Left hindlimb (tissue), 1 donor: ENCODE data around the gene CCDC28A.

ENCODE experiments used
- DNase-seq: peaks from one replicate; pipeline ENCODE4 v3.0.0-alpha.2; 2018

Gene CCDC28A

GRCh38 chr6:138796771-138797170 is 23.2 kb downstream of the CCDC28A start:
- DNase-seq, result no peak

- DNase-seq, result no peak
Observed at GRCh38 chr6:138797806-138798446, 24.4 kb downstream of the CCDC28A start.

- DNase-seq, result no peak
Observed at GRCh38 chr6:138800377-138801150, 27.0 kb downstream of the CCDC28A start.

DNA sequence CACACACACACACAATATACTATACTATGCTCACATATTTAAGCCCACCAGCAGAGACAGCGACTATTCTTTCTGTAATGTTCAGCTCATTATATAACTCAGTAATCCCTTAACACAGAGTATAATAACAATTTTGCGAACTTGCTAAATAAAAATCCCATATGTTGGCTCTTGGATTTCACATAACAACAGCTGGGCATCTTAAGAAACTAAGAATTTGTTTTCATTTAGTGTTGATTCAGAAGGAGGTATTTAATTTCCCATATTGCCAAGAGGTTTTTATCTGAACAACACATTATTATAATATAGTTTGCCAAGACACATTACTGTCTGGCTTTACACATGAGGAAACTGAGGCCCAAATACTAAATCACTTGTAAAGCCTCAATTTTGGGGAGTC is 29.8 kb downstream of the CCDC28A start:
- DNase-seq, result no peak

DNA sequence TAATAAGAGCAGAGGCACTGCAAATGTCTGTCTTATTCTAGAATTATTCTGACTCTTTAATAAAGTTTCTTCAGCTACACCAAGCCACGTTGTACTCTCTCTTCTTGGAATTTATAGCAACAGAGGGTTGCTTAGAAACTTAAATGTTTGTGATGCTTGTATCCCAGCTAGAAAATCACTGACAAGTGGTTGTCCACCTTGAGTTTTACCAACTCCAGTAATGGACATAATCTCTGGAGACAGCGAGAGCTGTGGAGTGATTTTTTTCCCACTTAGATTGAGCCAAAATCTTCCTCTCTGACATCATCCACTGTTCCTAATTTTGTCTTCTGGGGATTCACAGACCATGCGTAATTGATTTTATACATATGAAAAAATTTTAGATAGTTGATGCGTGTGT is 30.3 kb downstream of the CCDC28A start:
- DNase-seq, result peak; percentile 36

DNA sequence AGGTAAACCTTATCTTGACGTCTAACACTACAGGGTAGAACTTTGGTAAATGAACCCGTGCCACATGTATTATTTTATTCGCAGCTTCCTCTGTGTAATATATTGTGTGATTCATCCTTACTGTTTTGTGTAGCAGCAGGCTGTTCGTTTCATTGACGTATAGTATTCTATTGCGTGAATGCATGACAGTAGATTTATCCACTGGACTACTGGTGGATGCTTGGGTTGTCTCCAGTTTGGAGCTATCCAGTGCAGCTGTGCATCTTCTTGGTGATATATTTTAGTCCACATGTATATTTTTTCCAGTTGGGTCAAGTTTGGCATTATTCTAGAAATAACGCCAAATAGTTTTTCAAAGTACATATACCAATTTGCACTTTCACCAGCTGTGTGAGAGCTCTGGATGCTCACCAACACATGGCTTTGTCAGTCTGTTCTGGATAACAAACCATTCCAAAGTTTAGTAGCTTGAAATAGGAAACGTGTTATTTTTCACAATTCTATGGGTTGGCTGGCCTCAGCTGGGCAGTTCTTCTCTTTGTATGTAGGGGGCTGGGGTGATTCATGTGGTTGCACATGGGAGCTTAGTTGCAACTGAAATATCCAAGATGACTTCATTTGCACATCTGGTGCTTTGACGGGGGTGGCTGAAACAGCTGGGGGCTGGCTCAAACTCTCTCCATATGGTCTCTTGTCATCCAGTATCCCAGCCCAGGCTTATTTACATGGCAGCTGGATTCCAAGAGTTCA is 31.6 kb downstream of the CCDC28A start:
- DNase-seq, result peak; percentile 82

DNA sequence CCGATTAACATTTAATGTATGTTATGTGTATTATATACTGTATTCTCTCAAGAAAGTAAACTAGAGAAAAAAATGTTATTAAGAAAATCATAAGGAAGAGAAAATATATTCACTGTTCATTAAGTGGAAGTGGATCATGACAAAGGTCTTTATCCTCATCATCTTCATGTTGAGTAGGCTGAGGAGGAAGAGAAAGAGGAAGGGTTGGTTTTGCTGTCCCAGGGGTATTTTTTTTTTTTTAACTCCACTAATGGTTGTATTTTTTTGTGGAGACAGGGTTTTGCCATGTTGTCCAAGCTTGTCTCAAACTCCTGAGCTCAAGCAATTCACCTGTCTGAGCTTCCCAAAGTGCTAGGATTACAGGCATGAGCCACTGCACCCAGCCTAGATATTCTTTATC is 33.3 kb downstream of the CCDC28A start:
- no peak for DNase-seq

DNA sequence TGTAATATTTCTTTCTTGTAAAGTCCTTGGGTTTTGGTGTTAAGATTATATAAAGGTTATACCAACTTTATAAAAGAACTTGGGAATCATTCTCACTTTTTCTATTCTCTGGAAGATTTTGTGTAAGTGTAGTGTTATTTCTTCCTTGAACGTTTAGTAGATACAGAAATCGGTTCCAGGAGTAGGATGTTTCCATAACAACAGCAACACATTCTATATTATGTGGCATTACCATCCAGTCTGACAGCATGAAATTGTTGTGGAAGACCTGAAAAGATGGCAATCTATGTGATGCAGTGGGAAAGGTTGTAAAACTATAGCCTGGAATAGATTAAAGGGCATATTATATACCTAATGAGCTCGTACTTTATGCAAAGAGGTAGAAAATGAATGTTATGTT is 36.1 kb downstream of the CCDC28A start:
- no peak for DNase-seq

DNA sequence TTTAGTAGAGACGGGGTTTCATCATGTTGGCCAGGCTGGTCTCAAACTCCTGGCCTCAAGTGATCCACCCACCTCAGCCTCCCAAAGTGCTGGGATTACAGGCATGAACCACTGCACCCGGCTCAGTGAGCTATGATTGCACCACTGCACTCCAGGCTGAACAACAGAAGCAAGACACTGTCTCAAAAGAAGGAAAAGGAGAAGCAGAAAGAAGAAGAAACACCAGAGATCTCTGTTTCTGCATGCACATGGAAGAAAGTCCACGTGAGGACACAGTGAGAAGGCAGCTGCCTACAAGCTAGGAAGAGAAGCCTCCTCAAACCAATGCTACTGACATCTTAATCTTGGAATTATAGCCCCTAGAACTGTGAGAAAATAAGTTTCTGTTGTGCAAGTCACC is 38.3 kb downstream of the CCDC28A start:
- no peak for DNase-seq

DNA sequence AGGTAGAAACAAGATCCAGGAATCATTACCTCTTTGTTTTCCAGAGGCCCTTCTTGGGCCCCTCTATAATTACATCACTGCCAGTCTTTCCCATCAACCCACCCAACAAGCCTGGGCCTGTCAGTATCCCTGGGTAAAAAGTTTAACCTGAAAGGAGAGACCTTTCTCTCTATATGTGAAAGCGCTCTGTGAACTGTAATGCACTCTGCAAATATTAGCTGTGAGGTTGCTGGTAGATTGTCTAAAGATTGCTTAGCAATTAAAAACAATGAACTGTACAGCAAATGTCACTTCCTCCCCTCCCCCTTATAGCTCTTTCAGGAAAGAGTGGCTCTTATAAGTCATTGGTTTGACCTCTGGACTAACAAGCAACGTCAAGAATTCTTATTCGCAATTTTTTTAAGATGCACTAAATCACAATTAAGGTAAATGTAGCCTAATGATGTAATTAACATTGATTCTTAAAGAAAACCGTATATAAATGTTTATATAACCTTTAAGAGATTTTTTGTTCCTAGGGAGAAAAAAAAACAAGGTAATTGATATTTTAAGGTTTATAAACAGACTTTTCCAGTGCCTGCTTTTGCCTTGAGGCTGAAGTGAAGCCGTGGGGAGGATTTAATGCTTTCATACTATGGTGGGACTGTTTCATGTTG is 40.7 kb downstream of the CCDC28A start:
- DNase-seq, result no peak

DNA sequence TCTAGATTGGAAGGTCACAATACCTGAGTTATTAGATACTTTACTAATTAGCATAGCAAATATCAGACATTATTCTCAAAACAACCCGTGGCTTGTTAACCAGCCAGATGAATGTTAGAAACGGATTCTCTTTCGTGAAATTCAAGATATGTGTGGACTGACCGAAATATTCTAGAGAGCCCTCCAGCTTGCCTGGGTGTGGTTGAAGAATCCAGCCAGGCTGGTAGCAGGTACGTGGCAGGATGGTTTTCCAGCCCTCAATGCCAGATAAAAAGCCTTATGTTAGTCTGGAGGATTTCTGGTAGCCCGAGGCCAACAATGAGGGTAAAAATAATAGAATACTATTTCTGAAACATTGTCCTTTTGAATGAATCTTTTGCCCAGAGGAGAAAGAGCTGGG is 41.7 kb downstream of the CCDC28A start:
- no peak for DNase-seq

DNA sequence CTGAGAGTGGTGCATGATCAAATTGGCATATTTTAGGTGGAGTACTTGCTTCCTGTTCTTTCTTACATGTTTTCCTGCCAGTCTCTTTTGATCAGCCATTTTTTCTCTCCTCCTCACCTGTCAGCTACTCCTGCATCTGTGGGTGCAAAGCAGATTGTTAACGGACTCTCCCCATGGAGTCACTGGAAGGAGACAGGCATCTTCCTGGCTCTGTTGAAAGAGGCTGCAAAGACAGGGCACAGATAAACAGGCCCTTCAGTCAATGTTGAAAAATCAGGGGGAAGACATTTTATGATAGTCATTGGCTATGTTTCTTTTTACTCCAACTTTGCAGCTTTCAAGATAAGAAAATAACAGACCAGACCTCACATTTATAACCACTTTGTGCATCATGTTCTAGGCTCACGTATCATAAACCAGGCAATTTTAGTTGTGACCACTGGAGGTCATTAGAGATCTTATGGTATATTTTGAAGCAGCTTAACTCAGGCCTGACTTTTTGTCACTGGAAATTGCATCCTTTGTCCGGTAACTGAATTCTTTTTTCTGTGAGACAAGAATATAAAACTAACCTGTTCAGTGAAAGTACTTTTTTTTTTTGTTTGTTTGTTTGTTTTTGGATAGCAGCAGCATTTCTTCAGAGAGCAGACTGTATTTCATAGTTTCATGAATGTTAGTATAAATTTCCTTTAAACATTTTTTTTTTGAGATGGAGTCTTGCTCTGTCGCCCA is 42.4 kb downstream of the CCDC28A start:
- DNase-seq, result no peak

DNA sequence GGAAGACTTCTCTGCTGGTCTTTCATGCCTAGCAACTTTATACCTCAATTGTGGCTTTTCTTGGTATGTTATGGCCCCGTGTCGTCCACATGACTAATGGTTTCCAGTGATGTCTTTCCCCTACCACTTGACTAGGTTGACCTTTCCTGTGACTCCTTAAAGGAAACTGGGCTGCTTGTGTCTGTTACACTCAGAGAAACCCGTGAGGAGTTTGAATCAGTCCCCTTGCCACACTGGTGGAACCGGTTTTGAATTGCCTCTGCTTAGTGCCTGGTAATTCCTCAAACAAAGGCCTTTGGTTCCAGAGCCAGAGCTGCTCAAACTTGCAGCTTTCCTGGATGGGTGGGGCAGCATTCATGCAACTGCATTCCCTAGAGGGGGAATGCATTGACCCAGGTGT is 44.2 kb downstream of the CCDC28A start:
- DNase-seq, result no peak

DNA sequence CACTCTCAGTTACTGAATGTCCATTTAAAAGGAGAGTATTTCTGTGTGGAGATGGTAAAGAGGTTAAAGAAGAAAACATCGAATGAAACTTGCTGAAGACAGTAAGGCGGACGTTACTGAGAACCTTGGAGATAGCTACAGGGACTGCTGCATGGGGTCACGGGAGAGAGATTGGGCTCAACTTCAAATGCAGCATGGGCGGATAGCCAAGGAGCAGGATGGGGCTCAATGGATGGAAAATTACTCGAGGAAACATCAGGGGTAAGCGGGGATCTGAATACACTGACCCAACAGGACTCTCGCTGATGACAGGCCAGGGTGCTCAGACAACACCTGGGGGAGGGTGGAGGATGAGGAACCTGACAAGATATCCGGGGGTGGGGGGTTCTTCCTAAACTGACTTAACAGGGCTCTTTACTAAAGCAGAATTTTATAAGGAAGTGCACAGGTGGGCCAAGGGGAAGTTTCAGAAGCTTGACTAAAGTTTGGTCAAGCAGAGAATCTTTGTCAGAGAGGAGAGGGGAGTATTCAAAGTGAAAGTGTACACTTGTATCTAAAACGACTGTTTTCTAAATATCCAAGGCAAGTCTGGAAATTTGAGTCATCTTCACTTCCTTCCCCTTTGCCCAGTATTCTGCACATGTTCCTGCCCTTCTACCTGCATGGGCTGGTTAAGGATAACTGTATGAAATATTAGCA is 45.1 kb downstream of the CCDC28A start:
- no peak for DNase-seq

GRCh38 chr6:138821519-138821918 is 48.0 kb downstream of the CCDC28A start:
- no peak for DNase-seq

DNA sequence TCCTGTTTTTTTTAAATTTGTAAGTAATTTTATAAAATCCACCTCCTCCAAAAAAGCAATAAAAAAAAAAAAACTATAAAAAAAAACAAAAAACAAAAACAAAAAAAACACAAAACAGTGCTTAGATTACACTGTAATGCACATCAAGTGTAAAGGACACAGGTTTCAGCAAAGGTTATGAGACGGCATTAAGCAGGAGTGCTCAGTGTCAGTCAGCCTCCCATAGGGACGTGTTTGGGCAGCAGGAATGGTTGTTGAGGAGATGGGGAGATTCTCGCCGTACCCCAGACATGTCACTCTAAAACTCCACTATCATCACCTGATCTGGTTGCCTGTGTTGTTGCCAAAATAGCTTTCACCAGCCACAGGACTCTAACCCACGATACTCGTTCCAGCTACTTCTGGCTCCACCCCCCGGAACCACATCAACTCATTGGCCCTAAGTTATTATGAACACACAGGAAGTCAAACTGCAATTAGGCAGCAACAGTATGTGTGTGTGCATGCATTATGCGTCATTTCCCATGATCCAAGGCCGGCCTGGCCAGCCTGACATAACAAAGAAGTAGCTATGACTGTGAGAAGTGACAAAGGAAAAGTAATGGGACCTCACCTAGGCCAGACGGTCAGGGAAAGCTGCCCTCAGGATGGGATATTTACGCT is 51.0 kb downstream of the CCDC28A start:
- no peak for DNase-seq

DNA sequence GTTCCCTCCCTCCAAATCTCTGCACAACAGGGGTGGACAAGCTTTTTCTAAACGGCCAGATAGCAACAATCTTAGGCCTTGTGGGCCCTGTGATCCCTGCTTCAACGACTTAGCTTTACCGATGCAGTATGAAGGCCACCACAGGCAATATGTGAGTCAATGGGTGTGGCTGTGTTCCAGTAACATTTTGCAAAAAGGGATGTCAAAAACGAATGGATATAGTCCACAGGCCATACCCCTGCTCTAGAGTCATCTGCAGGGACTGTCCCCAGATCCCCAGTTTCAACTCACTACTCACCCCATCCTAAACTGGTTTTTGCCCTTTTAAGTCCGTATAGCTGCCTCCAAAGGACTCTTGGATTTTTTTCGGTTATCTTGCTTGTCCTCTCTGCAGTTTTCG is 56.7 kb downstream of the CCDC28A start:
- DNase-seq, result no peak

DNA sequence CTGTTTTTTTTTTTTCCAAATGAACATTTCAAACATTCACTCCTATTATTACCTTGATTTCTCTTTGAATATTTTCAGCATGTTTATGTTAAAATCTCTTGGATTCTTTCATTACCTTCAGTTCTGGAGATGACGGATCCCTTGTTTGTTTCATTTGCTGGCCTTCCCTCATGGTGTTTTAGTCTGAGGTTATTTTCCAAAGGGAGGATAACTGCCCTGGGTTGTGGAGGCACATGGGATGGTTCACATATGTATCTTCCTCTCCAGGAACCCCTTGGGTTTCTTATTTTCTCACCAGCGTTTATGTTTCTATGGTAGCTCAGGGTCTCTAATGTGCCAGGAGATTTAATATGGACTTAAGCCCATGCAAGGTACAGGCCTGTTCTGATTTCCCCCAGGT is 58.6 kb downstream of the CCDC28A start:
- no peak for DNase-seq

DNA sequence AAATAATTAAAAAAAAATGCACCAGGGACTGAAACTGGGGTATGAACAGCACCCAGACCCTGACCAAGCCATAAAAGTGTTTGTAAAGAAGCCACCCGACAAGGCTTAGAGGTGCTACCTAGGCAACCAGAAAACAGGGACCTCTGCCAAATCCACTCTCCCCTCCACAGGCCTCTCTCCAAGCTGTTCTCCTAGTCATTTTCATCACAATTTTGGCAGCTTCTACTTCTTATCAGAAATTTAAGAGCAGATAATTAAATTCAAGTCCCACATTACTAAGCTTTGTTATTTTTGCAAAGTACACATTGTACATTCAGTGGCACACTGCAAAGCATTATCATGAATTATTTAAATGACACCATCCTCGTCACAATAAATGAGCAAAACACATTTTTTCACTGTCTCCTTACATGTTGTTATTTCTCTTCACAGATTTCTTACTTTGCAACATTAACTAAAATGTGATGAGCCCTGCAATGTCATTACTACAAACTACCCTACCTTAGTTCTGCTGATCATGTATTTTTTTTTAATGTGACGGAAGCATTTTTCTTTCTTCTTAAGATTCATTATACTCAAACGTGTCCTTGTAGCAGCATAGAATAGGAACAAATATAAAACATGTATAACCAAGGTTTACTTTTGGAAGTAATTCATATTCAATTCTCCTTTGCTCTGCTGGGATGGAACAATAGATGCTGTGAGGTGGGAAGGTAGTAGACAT is 60.4 kb downstream of the CCDC28A start:
- DNase-seq, result peak; percentile 51

DNA sequence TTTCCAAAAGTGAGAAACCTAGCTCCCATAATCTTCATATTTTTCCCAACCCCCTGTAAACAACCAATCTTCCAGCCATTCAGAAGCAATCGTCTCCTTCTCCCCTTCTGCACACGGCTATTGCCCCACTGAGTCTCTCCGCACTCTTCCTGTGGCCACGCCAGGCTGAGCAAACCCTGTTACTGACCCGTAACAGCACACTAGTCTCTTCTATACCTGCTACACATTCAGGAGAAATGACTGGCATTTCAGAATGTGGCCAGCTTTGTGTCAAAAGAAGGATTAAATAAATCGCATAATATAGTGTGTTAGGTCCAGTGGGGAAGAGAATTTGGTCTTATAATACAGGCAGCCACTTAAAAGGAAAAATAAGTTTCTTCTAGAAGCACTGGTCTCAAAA is 63.7 kb downstream of the CCDC28A start:
- DNase-seq, result no peak
